Fibroblast of the aortic adventitia (primary cell): ENCODE results near the gene TMEM19. TPM values are rescaled to one million over a fixed set of nuclear protein-coding genes. Genes with fewer than 3 reads are reported as not detected.

Experiments
- DNase-seq: peaks from one replicate; pipeline ENCODE4 v3.0.0-alpha.2; 2010; ENCODE audit warnings: low read depth
- H3K4me3 ChIP-seq: 2 replicates; pipeline ENCODE4 v1.5.1; 2011; ENCODE audit warnings: low read depth, mild to moderate bottlenecking, control low read depth, low read length, moderate library complexity
- CTCF ChIP-seq: IDR thresholded peaks from 2 replicates; pipeline ENCODE4 v1.5.1; 2011; ENCODE audit warnings: mild to moderate bottlenecking, low read length, control low read depth, inconsistent platforms; ENCODE audit not compliant: insufficient read depth
- total RNA-seq: library from RNA; depleted of rRNA; stranded (reverse); fragments of >200 nt; gene quantifications from 2 replicates; pipeline ENCODE4 v1.2.3, GENCODE V29; 2012; ENCODE audit warnings: low replicate concordance

TMEM19 gene
- total RNA-seq, 1 donor = 36.8 TPM

- H3K4me3 ChIP-seq = peak within 1 kb of the TSS; percentile 91
- TF ChIP-seq CTCF = peak; percentile 37
- DNase-seq = peak; percentile 100
Observed at GRCh38 chr12:71663561-71664410, 22.1 kb upstream of the TMEM19 start, which contains the start of the genes THAP2 and ZFC3H1. Gene THAP2 (plus strand): TSS chr12:71664301. CDS start chr12:71664510, 209 bp downstream. Gene ZFC3H1 (minus strand): TSS chr12:71663848. CDS start chr12:71663610, 238 bp downstream.

GRCh38 chr12:71664411-71665089, 21.3 kb upstream of the TMEM19 start:
- no peak for TF ChIP-seq CTCF
- H3K4me3 ChIP-seq = peak overlapping the region; percentile 82
- DNase-seq = no peak

GRCh38 chr12:71665090-71665463, 20.8 kb upstream of the TMEM19 start:
- DNase-seq = no peak
- TF ChIP-seq CTCF = no peak
- peak overlapping the region; percentile 82 for H3K4me3 ChIP-seq

GRCh38 chr12:71666259-71666658, 19.6 kb upstream of the TMEM19 start:
- DNase-seq = no peak
- no peak for TF ChIP-seq CTCF
- no peak overlapping the region for H3K4me3 ChIP-seq

- TF ChIP-seq CTCF = no peak
- DNase-seq = no peak
- H3K4me3 ChIP-seq = no peak overlapping the region
Observed at GRCh38 chr12:71671311-71671710, 14.6 kb upstream of the TMEM19 start.

GRCh38 chr12:71671816-71672215, 14.1 kb upstream of the TMEM19 start:
- H3K4me3 ChIP-seq = no peak overlapping the region
- DNase-seq = no peak
- no peak for TF ChIP-seq CTCF
